ENCODE results near the gene RAB27A.
A peak's percentile ranks its signal among the peaks of the same experiment; 100 is the strongest.
"Not testable (repeated sequence)": the region's sequence is repeated elsewhere in the genome, so short reads cannot be mapped to it uniquely, and the experiment has no call there.

RAB27A gene

GRCh38 chr15:55280589-55280988 lies 9.0 kb downstream of the RAB27A start:
- H2BK120ac ChIP-seq (ENCODE audit: low read depth, low read length); DNase-seq; H3K79me1 ChIP-seq (ENCODE audit: low read length); H3K9ac ChIP-seq (ENCODE audit: low read length); H3K27ac ChIP-seq (ENCODE audit: low read depth, low read length); H3K4ac ChIP-seq (ENCODE audit: low read depth, low read length); H3K27me3 ChIP-seq (ENCODE audit: insufficient read depth, low read length, poor library complexity); H3K36me3 ChIP-seq (ENCODE audit: control insufficient read depth, insufficient read depth, low read length); H3K4me2 ChIP-seq (ENCODE audit: low read length); H4K8ac ChIP-seq (ENCODE audit: low read depth, low read length); H3K4me1 ChIP-seq (ENCODE audit: control insufficient read depth, low read depth, low read length); H2BK5ac ChIP-seq (ENCODE audit: low read length); H3K79me2 ChIP-seq (ENCODE audit: control insufficient read depth, insufficient read depth, low read length); H3K56ac ChIP-seq (ENCODE audit: low read length); H2AK5ac ChIP-seq (ENCODE audit: low read length); H3K4me3 ChIP-seq (ENCODE audit: low read length); H4K5ac ChIP-seq (ENCODE audit: low read length); H3K23ac ChIP-seq (ENCODE audit: low read length); H2BK15ac ChIP-seq (replicated peaks; ENCODE audit: low read depth); H3K18ac ChIP-seq (ENCODE audit: low read length): not testable (repeated sequence)
- no CpG with 5 or more reads among the region's 2 CpGs for WGBS (ENCODE audit: extremely low coverage, insufficient coverage, low lambda C conversion rate)

DNA sequence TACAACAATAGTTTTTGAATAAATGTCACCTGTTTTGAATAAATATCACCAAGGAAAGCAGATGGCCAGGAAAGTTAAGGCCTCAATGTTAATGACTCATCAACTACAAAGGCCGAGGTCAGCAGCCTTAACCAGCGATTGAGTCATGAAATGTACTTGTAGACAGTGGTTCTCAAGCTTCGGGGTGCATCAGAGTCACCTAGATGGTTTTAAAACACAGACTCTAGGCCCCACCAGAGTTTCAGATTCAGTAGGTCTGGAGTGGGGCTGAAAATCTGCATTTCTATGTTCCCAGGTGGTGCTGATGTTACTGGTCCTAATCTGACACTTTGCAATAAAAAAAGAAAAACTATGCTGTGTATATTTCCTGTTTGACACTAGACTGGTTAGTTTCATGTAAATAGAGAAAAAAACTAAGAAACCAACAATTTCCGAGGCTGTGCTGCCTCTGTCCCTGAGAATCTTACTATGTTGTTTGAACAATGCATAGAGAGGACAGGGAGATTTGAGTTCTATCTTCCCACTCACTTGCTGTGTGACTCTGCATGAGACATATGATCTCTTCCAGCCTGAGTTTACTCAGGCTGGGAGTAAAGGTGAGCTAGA lies 9.8 kb downstream of the RAB27A start:
- no peaks in the 10 kb centered on the region for H3K79me2 ChIP-seq (ENCODE audit: control insufficient read depth, insufficient read depth, low read length)
- H2BK15ac ChIP-seq (replicated peaks; ENCODE audit: low read depth) = no peak overlapping the region
- no peak overlapping the region for H3K23ac ChIP-seq (ENCODE audit: low read length)
- H3K4me2 ChIP-seq (ENCODE audit: low read length) = no peak overlapping the region
- H3K27me3 ChIP-seq (ENCODE audit: insufficient read depth, low read length, poor library complexity) = no peaks in the 10 kb centered on the region
- no peak overlapping the region for H3K9ac ChIP-seq (ENCODE audit: low read length)
- no peak overlapping the region for H4K8ac ChIP-seq (ENCODE audit: low read depth, low read length)
- no peak overlapping the region for H3K4me3 ChIP-seq (ENCODE audit: low read length)
- no peak overlapping the region for H2AK5ac ChIP-seq (ENCODE audit: low read length)
- H3K4me1 ChIP-seq (ENCODE audit: control insufficient read depth, low read depth, low read length) = peaks cover 4% of the 10 kb centered on the region
- H2BK120ac ChIP-seq (ENCODE audit: low read depth, low read length) = no peak overlapping the region
- peak; percentile 23 for DNase-seq
- no peak overlapping the region for H3K4ac ChIP-seq (ENCODE audit: low read depth, low read length)
- H3K79me1 ChIP-seq (ENCODE audit: low read length) = no peaks in the 10 kb centered on the region
- H3K56ac ChIP-seq (ENCODE audit: low read length) = no peak overlapping the region
- H3K18ac ChIP-seq (ENCODE audit: low read length) = no peak overlapping the region
- H3K36me3 ChIP-seq (ENCODE audit: control insufficient read depth, insufficient read depth, low read length) = no peaks in the 10 kb centered on the region
- no peak overlapping the region for H3K27ac ChIP-seq (ENCODE audit: low read depth, low read length)
- H2BK5ac ChIP-seq (ENCODE audit: low read length) = no peak overlapping the region
- no peak overlapping the region for H4K5ac ChIP-seq (ENCODE audit: low read length)
- WGBS (ENCODE audit: extremely low coverage, insufficient coverage, low lambda C conversion rate) = no CpG with 5 or more reads among the region's 4 CpGs

DNA sequence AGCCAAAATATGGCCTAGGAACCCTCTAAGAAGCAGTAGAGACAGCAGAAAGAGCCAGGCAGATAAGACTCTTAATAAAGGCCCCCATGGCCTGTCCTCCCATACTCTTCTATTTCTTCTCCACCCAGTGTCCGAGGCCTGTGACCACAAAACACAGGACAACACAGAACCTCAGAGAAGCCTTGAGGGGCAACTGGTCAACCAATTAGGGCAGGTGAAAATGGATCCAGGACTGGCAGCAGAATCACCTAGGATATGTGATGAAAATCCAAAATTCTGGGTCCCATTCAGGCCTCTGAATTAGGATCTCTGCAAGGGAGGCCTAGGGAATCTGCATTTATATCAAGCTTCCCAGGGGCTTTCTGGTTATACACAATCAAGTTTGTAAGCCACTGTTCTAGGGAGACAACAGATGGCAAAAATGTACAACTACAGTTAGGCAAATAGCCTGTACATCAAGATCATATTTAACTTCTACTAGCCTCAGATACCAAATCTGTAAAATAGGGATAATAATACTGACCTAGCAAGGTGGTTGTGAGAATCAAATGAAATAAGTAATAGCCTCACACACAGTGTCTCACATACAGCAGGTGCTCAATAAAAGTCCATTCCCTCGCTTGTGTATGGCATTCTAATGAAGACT lies 10.4 kb downstream of the RAB27A start:
- H3K56ac ChIP-seq (ENCODE audit: low read length) = no peak overlapping the region
- no peak overlapping the region for H2BK120ac ChIP-seq (ENCODE audit: low read depth, low read length)
- no peaks in the 10 kb centered on the region for H3K36me3 ChIP-seq (ENCODE audit: control insufficient read depth, insufficient read depth, low read length)
- no peak overlapping the region for H3K4ac ChIP-seq (ENCODE audit: low read depth, low read length)
- H3K4me2 ChIP-seq (ENCODE audit: low read length) = no peak overlapping the region
- H3K23ac ChIP-seq (ENCODE audit: low read length) = no peak overlapping the region
- no peaks in the 10 kb centered on the region for H3K27me3 ChIP-seq (ENCODE audit: insufficient read depth, low read length, poor library complexity)
- no peak overlapping the region for H2BK5ac ChIP-seq (ENCODE audit: low read length)
- peaks cover 4% of the 10 kb centered on the region for H3K4me1 ChIP-seq (ENCODE audit: control insufficient read depth, low read depth, low read length)
- H3K9ac ChIP-seq (ENCODE audit: low read length) = no peak overlapping the region
- DNase-seq = no peak
- H4K5ac ChIP-seq (ENCODE audit: low read length) = no peak overlapping the region
- no peak overlapping the region for H2AK5ac ChIP-seq (ENCODE audit: low read length)
- H3K4me3 ChIP-seq (ENCODE audit: low read length) = no peak overlapping the region
- no peak overlapping the region for H4K8ac ChIP-seq (ENCODE audit: low read depth, low read length)
- H2BK15ac ChIP-seq (replicated peaks; ENCODE audit: low read depth) = no peak overlapping the region
- no peaks in the 10 kb centered on the region for H3K79me2 ChIP-seq (ENCODE audit: control insufficient read depth, insufficient read depth, low read length)
- H3K18ac ChIP-seq (ENCODE audit: low read length) = no peak overlapping the region
- H3K79me1 ChIP-seq (ENCODE audit: low read length) = no peaks in the 10 kb centered on the region
- H3K27ac ChIP-seq (ENCODE audit: low read depth, low read length) = no peak overlapping the region
- no CpG with 5 or more reads among the region's 2 CpGs for WGBS (ENCODE audit: extremely low coverage, insufficient coverage, low lambda C conversion rate)

GRCh38 chr15:55277715-55278114 lies 11.9 kb downstream of the RAB27A start:
- Histone ChIP-seq H3K79me1 (ENCODE audit: low read length) (no peaks in the 10 kb centered on the region), H3K4me2 (ENCODE audit: low read length) (no peak overlapping the region), H2BK5ac (ENCODE audit: low read length) (no peak overlapping the region), H3K79me2 (ENCODE audit: control insufficient read depth, insufficient read depth, low read length) (no peaks in the 10 kb centered on the region), H3K36me3 (ENCODE audit: control insufficient read depth, insufficient read depth, low read length) (no peaks in the 10 kb centered on the region), H3K18ac (ENCODE audit: low read length) (no peak overlapping the region), H4K8ac (ENCODE audit: low read depth, low read length) (no peak overlapping the region), H3K9ac (ENCODE audit: low read length) (no peak overlapping the region), H3K4me1 (ENCODE audit: control insufficient read depth, low read depth, low read length) (no peaks in the 10 kb centered on the region), H2AK5ac (ENCODE audit: low read length) (no peak overlapping the region), H2BK15ac (replicated peaks; ENCODE audit: low read depth) (no peak overlapping the region), H3K4me3 (ENCODE audit: low read length) (no peak overlapping the region), H2BK120ac (ENCODE audit: low read depth, low read length) (no peak overlapping the region), H3K56ac (ENCODE audit: low read length) (no peak overlapping the region), H3K27me3 (ENCODE audit: insufficient read depth, low read length, poor library complexity) (no peaks in the 10 kb centered on the region), H4K5ac (ENCODE audit: low read length) (no peak overlapping the region), H3K4ac (ENCODE audit: low read depth, low read length) (no peak overlapping the region), H3K27ac (ENCODE audit: low read depth, low read length) (no peak overlapping the region), H3K23ac (ENCODE audit: low read length) (no peak overlapping the region)
- no CpG with 5 or more reads among the region's 2 CpGs for WGBS (ENCODE audit: extremely low coverage, insufficient coverage, low lambda C conversion rate)
- no peak for DNase-seq

DNA sequence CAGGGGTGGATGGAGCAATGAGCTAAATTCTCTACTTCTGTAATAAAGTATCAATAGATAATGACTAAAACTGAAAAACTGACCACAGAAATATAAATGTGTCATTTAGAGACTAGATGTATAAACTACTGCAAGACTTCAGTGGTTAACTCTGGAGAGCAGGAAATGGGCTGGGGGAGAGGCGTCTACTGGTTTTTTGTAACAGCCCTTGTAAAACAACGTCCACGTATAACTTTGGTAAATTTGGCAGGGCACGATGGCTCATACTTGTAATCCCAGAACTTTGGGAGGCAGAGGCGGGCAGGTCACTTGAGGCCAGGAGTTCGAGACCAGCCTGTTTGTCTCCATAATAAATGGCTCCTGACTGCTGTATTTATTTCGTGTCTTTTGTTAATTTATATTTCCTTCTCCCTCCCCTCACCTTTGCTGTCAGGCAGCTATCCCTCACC lies 12.5 kb downstream of the RAB27A start:
- Histone ChIP-seq H4K8ac (ENCODE audit: low read depth, low read length) (no peak overlapping the region), H4K5ac (ENCODE audit: low read length) (no peak overlapping the region), H3K4me1 (ENCODE audit: control insufficient read depth, low read depth, low read length) (no peaks in the 10 kb centered on the region), H3K36me3 (ENCODE audit: control insufficient read depth, insufficient read depth, low read length) (no peaks in the 10 kb centered on the region), H2AK5ac (ENCODE audit: low read length) (no peak overlapping the region), H3K23ac (ENCODE audit: low read length) (no peak overlapping the region), H3K27me3 (ENCODE audit: insufficient read depth, low read length, poor library complexity) (no peaks in the 10 kb centered on the region), H2BK120ac (ENCODE audit: low read depth, low read length) (no peak overlapping the region), H3K27ac (ENCODE audit: low read depth, low read length) (no peak overlapping the region), H3K79me2 (ENCODE audit: control insufficient read depth, insufficient read depth, low read length) (no peaks in the 10 kb centered on the region), H3K18ac (ENCODE audit: low read length) (no peak overlapping the region), H3K79me1 (ENCODE audit: low read length) (no peaks in the 10 kb centered on the region), H3K56ac (ENCODE audit: low read length) (no peak overlapping the region), H3K4me2 (ENCODE audit: low read length) (no peak overlapping the region), H3K4me3 (ENCODE audit: low read length) (no peak overlapping the region), H3K4ac (ENCODE audit: low read depth, low read length) (no peak overlapping the region), H2BK5ac (ENCODE audit: low read length) (no peak overlapping the region), H3K9ac (ENCODE audit: low read length) (no peak overlapping the region), H2BK15ac (replicated peaks; ENCODE audit: low read depth) (no peak overlapping the region)
- WGBS (ENCODE audit: extremely low coverage, insufficient coverage, low lambda C conversion rate) = no CpG with 5 or more reads among the region's 7 CpGs
- no peak for DNase-seq

DNA sequence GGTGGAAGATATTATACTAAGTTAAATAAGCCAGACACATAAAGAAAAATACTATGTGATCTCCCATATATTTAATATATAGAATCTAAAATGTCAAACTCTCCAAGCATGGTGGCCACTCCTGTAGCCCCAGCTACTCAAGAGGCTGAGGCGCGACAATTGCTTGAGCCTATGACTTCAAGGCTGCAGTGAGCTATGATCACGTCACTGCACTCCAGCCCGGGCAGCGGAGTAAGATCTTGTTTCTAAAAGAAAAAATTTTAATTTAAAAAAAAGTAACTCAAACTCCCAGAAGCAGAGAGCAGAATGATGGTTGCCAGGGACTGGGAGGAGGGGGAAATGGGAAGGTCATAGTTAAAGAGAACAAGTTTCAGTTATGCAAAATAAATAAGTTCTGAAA lies 13.3 kb downstream of the RAB27A start:
- no peak overlapping the region for H3K4ac ChIP-seq (ENCODE audit: low read depth, low read length)
- no CpG with 5 or more reads among the region's 5 CpGs for WGBS (ENCODE audit: extremely low coverage, insufficient coverage, low lambda C conversion rate)
- H3K79me1 ChIP-seq (ENCODE audit: low read length) = no peaks in the 10 kb centered on the region

More for the DNA sequence above, 13.3 kb downstream of the RAB27A start:
- no peaks in the 10 kb centered on the region for H3K27me3 ChIP-seq (ENCODE audit: insufficient read depth, low read length, poor library complexity)
- H3K9ac ChIP-seq (ENCODE audit: low read length) = no peak overlapping the region
- no peaks in the 10 kb centered on the region for H3K79me2 ChIP-seq (ENCODE audit: control insufficient read depth, insufficient read depth, low read length)
- no peak overlapping the region for H2BK5ac ChIP-seq (ENCODE audit: low read length)
- no peak overlapping the region for H2BK15ac ChIP-seq (replicated peaks; ENCODE audit: low read depth)
- H3K27ac ChIP-seq (ENCODE audit: low read depth, low read length) = no peak overlapping the region
- no peak overlapping the region for H3K4me2 ChIP-seq (ENCODE audit: low read length)
- H3K4me3 ChIP-seq (ENCODE audit: low read length) = no peak overlapping the region
- no peaks in the 10 kb centered on the region for H3K4me1 ChIP-seq (ENCODE audit: control insufficient read depth, low read depth, low read length)
- no peak overlapping the region for H4K5ac ChIP-seq (ENCODE audit: low read length)
- no peak overlapping the region for H4K8ac ChIP-seq (ENCODE audit: low read depth, low read length)
- no peak overlapping the region for H3K18ac ChIP-seq (ENCODE audit: low read length)
- no peaks in the 10 kb centered on the region for H3K36me3 ChIP-seq (ENCODE audit: control insufficient read depth, insufficient read depth, low read length)
- no peak overlapping the region for H2BK120ac ChIP-seq (ENCODE audit: low read depth, low read length)
- H3K56ac ChIP-seq (ENCODE audit: low read length) = no peak overlapping the region
- no peak overlapping the region for H2AK5ac ChIP-seq (ENCODE audit: low read length)
- no peak overlapping the region for H3K23ac ChIP-seq (ENCODE audit: low read length)
- no peak for DNase-seq
